T-helper 1 cell (primary cell): ENCODE data around the gene ST14.
"Not testable (repeated sequence)": the region's sequence is repeated elsewhere in the genome, so short reads cannot be mapped to it uniquely, and the experiment has no call there.

Source experiments
- DNase-seq, 5 donors: peaks; one replicate each; pipeline ENCODE4 v3.0.0-alpha.2; 2012 to 2020

ST14 gene

DNA sequence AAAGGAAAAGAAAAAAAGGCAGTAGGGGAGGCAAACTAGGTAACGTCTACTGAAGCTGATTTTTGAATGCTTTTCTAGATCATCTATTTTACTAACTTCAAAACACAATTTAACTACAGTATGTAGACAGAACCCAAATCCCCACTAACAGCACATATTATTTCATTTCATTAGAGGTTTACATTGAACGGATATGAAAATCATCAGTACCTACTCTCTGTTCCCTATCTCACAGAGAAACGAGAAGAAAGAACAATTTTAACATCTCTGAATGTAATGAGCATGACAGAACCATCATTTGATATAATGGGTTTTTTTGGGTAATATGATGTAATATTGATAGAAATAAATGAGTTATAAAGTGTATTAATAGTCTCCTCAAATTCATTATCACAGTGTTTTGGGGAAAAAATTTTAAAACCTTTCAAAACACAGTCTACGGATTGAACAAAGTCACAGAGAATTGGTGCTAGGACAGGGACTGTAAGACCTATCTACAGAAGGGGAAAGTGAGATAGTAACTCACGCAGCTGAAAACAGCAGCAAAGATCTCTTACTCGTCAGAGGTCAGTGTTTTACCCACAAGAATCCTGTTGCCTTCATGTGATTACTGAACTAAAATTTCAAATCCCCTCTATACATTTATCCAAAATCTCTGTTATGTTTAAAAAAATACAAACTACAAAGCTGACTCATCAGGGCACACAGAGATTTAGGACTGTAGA lies 77.9 kb downstream of the ST14 start:
- DNase-seq: no peak

DNA sequence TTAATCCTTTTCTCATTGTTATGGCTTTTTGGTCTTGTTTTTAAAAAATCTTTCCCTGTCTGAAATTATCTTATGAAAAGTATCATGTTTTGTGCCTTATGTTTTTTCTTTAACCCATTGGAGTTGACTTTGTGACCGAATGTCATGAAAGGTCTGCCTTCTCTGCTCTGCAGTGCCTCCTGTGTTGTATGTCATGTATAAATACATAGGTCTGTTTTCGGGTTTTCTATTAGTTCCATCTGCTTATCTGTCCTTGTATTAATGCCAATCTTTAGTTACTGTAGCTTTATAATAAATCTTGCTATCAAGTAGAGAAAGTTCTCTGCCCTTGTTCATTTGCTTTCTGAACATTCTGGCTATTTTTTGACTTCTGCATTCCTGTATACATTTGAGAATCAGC lies 82.1 kb downstream of the ST14 start:
- no peak for DNase-seq

DNA sequence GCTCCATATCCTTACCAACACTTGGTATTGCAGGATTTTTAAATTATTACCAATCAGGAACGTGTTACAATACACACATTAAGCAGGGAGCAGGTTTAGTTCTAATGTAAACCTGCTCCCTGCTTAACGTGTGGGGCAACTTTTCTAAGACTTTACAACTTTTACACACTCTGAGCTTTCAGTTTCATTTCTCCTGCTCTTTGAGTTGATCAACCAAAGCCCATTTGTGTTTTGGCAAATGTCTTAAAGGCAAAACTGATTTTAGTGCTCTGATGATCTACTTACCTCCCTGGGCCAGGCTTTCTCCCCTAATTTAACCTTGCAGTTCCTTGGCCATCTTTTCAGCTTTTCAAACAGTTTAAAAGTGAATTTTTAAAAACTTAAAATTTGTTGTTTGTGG lies 84.2 kb downstream of the ST14 start:
- DNase-seq: peak in 1 of 5 donors; percentile 37

DNA sequence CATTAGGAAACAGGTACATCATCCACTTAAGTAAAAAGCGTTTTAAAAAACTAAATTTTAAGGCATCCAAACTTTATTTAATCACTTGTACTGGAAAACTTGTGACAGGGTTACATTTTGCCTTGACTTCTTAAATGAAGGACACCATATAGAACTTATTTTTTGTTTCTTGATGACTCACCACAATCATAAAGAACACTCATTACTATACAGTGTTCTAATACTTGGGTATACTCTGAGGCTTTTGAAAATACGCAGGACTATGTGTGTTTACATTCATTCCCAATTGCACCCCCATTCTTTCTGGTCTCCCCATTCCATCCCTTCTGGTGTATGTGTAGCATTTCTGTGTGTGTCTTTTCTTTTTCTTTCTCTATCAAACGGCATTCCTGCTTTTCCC lies 85.3 kb downstream of the ST14 start:
- DNase-seq: no peak

DNA sequence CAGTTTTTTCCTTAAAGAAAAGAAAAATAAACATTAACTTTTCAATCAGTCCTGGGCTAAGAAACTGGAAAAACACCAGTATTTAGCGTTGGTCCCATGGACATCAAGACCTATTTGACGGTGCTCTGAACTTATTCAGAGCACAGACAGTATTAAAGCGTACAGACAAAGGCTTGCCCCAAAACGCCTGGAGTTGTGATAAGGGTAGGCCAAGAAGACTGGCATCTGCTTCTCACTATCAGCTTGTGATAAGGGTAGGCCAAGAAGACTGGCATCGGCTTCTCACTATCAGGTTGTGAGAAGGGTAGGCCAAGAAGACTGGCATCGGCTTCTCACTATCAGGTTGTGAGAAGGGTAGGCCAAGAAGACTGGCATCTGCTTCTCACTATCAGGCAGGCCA lies 85.8 kb downstream of the ST14 start:
- DNase-seq: not testable (repeated sequence)

DNA sequence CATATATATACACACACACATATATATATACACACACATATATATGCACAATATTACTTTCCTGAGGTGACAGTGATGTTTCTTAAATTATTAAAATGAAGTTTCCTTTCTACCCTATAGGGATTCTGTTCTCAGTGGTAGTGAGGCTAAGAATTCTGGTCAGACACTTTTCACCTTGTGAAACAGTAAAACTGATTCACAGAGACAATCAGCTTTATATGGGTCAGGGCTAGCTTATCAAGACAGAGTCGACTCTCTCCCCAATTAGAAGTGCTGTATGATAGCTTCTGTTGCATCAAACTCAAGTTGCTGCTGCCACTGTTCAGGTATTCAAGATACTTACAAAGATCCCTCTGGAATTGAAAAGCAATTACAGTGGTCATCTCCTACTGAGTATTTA lies 86.7 kb downstream of the ST14 start:
- DNase-seq: no peak

DNA sequence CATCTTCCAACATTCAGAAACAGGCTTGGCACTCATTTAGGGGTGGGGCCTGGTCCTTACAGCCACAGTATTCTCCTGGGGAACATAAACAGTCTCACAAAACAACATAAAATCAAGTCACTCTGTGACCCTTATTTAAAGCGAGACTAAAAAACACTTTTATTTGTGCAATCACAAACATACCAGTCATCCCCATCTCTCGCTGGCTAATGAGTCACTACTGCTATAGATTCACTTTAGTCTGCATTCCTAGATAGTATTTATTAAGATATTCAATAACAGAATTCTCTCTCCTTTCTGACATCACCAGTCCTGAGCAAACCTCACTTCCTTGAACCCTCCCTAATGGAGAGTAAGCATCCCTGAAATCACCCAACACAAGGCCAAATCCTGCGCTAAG lies 87.2 kb downstream of the ST14 start:
- no peak for DNase-seq

DNA sequence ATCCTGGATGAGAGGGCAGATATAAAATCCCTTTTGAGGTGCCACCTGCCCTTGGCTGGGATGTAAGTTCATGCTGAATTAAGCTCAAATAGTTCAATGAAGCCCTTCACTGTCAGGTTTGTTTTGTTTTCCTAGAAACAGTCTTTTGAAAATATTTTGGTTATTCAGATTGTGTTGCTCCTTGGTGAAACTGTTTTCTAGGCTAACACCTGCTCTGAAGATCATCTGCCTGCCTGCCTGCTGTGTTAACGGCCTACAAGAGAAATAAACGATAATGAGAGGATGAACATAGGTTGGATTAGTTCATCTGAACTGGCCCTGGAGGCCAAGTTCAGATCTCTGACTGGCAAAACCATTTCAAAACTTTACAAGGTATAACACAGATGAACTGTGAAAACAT lies 87.7 kb downstream of the ST14 start:
- DNase-seq: no peak

DNA sequence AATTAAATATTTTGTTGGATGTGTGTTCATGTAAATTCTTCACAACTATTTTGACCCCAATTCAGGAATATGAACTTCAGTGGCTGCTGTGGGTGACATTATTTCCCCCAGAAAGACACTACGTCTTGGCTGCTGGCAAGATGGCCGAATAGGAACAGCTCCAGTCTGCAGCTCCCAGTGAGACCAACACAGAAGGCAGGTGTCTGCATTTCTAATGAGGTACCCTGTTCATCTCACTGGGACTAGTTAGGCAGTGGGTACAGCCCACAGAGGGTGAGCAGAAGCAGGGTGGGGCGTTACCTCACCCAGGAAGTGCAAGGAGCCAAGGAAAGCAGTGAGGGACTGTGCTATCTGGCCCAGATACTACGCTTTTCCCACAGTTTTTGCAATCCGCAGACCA lies 89.8 kb downstream of the ST14 start:
- no peak for DNase-seq

DNA sequence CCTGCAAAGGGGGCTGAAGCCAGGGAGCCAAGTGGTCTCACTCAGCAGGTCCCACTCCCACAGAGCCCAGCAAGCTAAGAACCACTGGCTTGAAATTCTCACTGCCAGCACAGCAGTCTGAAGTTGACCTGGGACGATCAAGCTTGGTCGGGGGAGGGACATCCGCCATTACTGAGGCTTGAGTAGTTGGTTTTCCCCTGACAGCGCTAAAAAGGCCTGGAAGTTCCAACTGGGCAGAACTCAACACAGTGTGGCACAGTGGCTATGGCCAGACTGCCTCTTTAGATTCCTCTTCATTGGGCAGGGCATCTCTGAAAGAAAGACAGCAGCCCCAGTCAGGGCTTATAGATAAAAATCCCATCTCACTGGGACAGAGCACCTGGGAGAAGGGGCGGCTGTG lies 90.3 kb downstream of the ST14 start:
- DNase-seq: not testable (repeated sequence)

DNA sequence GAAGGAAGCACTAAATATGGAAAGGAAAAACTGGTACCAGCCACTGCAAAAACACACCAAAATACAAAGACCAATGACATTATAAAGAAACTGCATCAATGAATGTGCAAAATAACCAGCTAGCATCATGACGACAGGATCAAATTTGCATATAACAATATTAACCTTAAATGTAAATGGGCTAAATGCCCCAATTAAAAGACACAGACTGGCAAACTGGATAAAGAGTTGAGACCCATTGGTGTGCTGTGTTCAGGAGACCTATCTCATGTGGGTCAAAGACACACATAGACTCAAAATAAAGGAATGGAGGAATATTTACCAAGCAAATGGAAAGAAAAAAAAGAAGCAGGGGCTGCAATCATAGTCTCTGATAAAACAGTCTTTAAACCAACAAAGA lies 92.2 kb downstream of the ST14 start:
- not testable (repeated sequence) for DNase-seq
